CD14-positive monocyte (primary cell): ENCODE results near the gene RCOR1. TPM values are rescaled to one million over a fixed set of nuclear protein-coding genes. Genes with fewer than 3 reads are reported as not detected.
A peak's percentile ranks its signal among the peaks of the same experiment; 100 is the strongest.

Experiments used
- DNase-seq, 3 donors: peaks; one replicate each; pipeline ENCODE4 v3.0.0-alpha.2; 2011 to 2022
- H2AFZ ChIP-seq: 2 replicates; pipeline ENCODE4 v1.6.0; 2012; ENCODE audit warnings: mild to moderate bottlenecking, low read depth, low read length, inconsistent platforms; ENCODE audit not compliant: insufficient read depth, poor library complexity, severe bottlenecking
- H3K27ac ChIP-seq, 2 donors: 1 replicate in 1 of 2; 2 replicates in 1 of 2; pipeline ENCODE4 v1.5.1; 2012 to 2013; ENCODE audit warnings: low read length in 2 of 2, control low read depth in 1 of 2, inconsistent platforms in 1 of 2, low read depth in 1 of 2, mild to moderate bottlenecking in 1 of 2
- H3K27me3 ChIP-seq, 2 donors: one replicate each; pipeline versions ENCODE4 v1.6.0 to v1.6.1; 2011 to 2013; ENCODE audit warnings: low read length in 2 of 2; ENCODE audit not compliant: control insufficient read depth in 2 of 2, insufficient read depth in 2 of 2
- H3K36me3 ChIP-seq, 2 donors: replicated peaks in 1 of 2; 1 replicate in 1 of 2; 2 replicates in 1 of 2; pipeline versions ENCODE4 v1.5.1 to v1.6.1; 2012 to 2013; ENCODE audit warnings: low read length in 2 of 2, control low read depth in 1 of 2, inconsistent platforms in 1 of 2, mild to moderate bottlenecking in 1 of 2; ENCODE audit not compliant: insufficient read depth in 2 of 2, control insufficient read depth in 1 of 2
- H3K4me1 ChIP-seq, 2 donors: 1 replicate in 1 of 2; 2 replicates in 1 of 2; pipeline versions ENCODE4 v1.5.1 to v1.6.1; 2012 to 2013; ENCODE audit warnings: low read length in 2 of 2, control low read depth in 1 of 2, inconsistent platforms in 1 of 2, mild to moderate bottlenecking in 1 of 2, moderate library complexity in 1 of 2; ENCODE audit not compliant: insufficient read depth in 2 of 2, control insufficient read depth in 1 of 2
- H3K4me2 ChIP-seq: replicated peaks from 2 replicates; pipeline ENCODE3; 2012; ENCODE audit warnings: low read length, moderate library complexity, mild to moderate bottlenecking; ENCODE audit not compliant: poor library complexity, severe bottlenecking; ENCODE audit errors: extremely low read depth
- H3K4me3 ChIP-seq, 3 experiments: fragments of 200-600 bp in 1 of 3; sonication (generic) in 1 of 3; replicated peaks in 1 of 3; 1 replicate in 2 of 3; 2 replicates in 1 of 3; pipeline ENCODE4 v1.5.1; 2011 to 2013; ENCODE audit warnings: low read length in 3 of 3, mild to moderate bottlenecking in 3 of 3, control low read depth in 2 of 3, low read depth in 2 of 3, inconsistent platforms in 1 of 3, moderate library complexity in 1 of 3
- H3K79me2 ChIP-seq: 2 replicates; pipeline ENCODE4 v1.6.0; 2012; ENCODE audit warnings: mild to moderate bottlenecking, control low read depth, inconsistent platforms, low read length, moderate library complexity; ENCODE audit not compliant: insufficient read depth
- H3K9ac ChIP-seq: 2 replicates; pipeline ENCODE4 v1.6.0; 2017; ENCODE audit warnings: low read length, mild to moderate bottlenecking; ENCODE audit not compliant: insufficient read depth, poor library complexity, severe bottlenecking
- H3K9me3 ChIP-seq, 2 donors: replicated peaks in 1 of 2; 1 replicate in 1 of 2; 2 replicates in 1 of 2; pipeline versions ENCODE4 v1.5.1 to v1.6.1; 2012 to 2013; ENCODE audit warnings: low read length in 2 of 2, control low read depth in 1 of 2; ENCODE audit not compliant: control insufficient read depth in 1 of 2, insufficient read depth in 1 of 2
- H4K20me1 ChIP-seq: 2 replicates; pipeline ENCODE4 v1.6.0; 2012; ENCODE audit warnings: mild to moderate bottlenecking, low read length, control low read depth, moderate library complexity; ENCODE audit not compliant: insufficient read depth
- H3K27ac Mint-ChIP-seq, 7 donors: one replicate each; pipeline ENCODE4 v1.8.0; 2020; ENCODE audit warnings: mild to moderate bottlenecking in 7 of 7, mixed read lengths in 7 of 7, moderate library complexity in 6 of 7, inconsistent platforms in 2 of 7
- H3K27me3 Mint-ChIP-seq, 3 donors: one replicate each; pipeline ENCODE4 v1.8.0; 2021 to 2022; ENCODE audit warnings: low read depth in 3 of 3, mild to moderate bottlenecking in 3 of 3, mixed read lengths in 3 of 3, moderate library complexity in 3 of 3, inconsistent platforms in 1 of 3
- H3K36me3 Mint-ChIP-seq, 2 donors: one replicate each; pipeline ENCODE4 v1.8.0; 2020; ENCODE audit warnings: mixed read lengths in 2 of 2, inconsistent platforms in 1 of 2, mild to moderate bottlenecking in 1 of 2
- H3K4me1 Mint-ChIP-seq: one replicate; pipeline ENCODE4 v1.8.0; 2020; ENCODE audit warnings: mild to moderate bottlenecking, mixed read lengths
- H3K4me3 Mint-ChIP-seq, 2 donors: one replicate each; pipeline ENCODE4 v1.8.0; 2020; ENCODE audit warnings: mild to moderate bottlenecking in 2 of 2, mixed read lengths in 2 of 2, moderate library complexity in 1 of 2
- H3K9me3 Mint-ChIP-seq, 7 donors: one replicate each; pipeline ENCODE4 v1.8.0; 2020 to 2022; ENCODE audit warnings: mixed read lengths in 7 of 7, mild to moderate bottlenecking in 6 of 7, moderate library complexity in 6 of 7, inconsistent platforms in 2 of 7
- WGBS: methylation state at CpG from one replicate; pipeline ENCODE4 v1.1.5; 2013; ENCODE audit warnings: missing lambda C conversion rate; ENCODE audit not compliant: insufficient coverage; 5-methylcytosine and 5-hydroxymethylcytosine counted together
- intact Hi-C, 2 donors: fragments of 100-400 bp; cut with micrococcal nuclease; formaldehyde crosslinking; loops; one replicate each; pipeline versions ENCODE4 v1.15.0 to v1.15.1; 2023
- polyA plus RNA-seq, 3 donors: library from polyadenylated mRNA; depleted of rRNA in 1 of 3; unstranded in 2 of 3; stranded (reverse) in 1 of 3; fragments of 300-500 nt in 2 of 3; fragments of >200 nt in 1 of 3; fragmentation: Illumina TruSeq in 2 of 3; gene quantifications; 1 replicate in 2 of 3; 2 replicates in 1 of 3; pipeline ENCODE4 v1.2.3, GENCODE V29; 2012 to 2021
- TF ChIP-seq, protein P1 (sequence below): fragments of 200-600 bp; IDR thresholded peaks from one replicate; pipeline ENCODE4 v1.8.0; 2022; ENCODE audit warnings: antibody characterized with exemption, mild to moderate bottlenecking

RCOR1 gene
- polyA plus RNA-seq, 3 donors, result 2.1 to 36.6 (median 2.3) TPM

DNA sequence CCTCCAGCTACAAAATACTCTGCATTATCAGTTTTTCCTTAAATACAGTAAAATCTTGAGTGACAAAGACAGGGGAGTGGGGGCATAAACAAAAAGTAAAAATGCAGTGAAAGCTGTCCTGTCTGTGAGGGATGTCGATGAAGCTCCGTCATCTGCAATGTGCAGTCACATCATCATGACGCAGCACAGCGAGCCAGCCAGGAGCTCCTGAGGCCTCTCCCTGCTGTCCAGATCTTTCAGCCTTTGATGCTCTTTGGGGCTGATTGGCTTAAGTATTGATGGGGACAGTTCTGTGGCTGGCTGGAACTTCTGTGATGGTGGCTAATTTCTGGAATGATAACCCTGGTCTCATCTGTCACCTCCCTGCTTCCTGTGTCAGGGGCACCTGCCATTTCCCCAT is 130.2 kb downstream of the RCOR1 start:
- peaks cover 98% of the 10 kb centered on the region for H4K20me1 ChIP-seq
- H3K27ac ChIP-seq, result no peak overlapping the region
- TF ChIP-seq, protein P1, sequence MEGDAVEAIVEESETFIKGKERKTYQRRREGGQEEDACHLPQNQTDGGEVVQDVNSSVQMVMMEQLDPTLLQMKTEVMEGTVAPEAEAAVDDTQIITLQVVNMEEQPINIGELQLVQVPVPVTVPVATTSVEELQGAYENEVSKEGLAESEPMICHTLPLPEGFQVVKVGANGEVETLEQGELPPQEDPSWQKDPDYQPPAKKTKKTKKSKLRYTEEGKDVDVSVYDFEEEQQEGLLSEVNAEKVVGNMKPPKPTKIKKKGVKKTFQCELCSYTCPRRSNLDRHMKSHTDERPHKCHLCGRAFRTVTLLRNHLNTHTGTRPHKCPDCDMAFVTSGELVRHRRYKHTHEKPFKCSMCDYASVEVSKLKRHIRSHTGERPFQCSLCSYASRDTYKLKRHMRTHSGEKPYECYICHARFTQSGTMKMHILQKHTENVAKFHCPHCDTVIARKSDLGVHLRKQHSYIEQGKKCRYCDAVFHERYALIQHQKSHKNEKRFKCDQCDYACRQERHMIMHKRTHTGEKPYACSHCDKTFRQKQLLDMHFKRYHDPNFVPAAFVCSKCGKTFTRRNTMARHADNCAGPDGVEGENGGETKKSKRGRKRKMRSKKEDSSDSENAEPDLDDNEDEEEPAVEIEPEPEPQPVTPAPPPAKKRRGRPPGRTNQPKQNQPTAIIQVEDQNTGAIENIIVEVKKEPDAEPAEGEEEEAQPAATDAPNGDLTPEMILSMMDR, result no peak
- no peaks in the 10 kb centered on the region for H3K9me3 Mint-ChIP-seq
- peaks cover 17% of the 10 kb centered on the region for H3K79me2 ChIP-seq
- peak overlapping the region in 1 of 7 donors; percentile 81 for H3K27ac Mint-ChIP-seq
- no peaks in the 10 kb centered on the region for H3K4me1 ChIP-seq
- no peaks in the 10 kb centered on the region for H3K27me3 Mint-ChIP-seq
- peaks cover 97 to 99% of the 10 kb centered on the region in 2 donors for H3K36me3 ChIP-seq
- no peak overlapping the region for H3K4me3 Mint-ChIP-seq
- no peak overlapping the region for H3K4me3 ChIP-seq
- H2AFZ ChIP-seq, result no peak overlapping the region
- 95% methylated on average over 4 of the region's 4 CpGs for WGBS
- no peaks in the 10 kb centered on the region for H3K27me3 ChIP-seq
- DNase-seq, result no peak
- H3K4me1 Mint-ChIP-seq, result no peaks in the 10 kb centered on the region
- H3K9me3 ChIP-seq, result no peaks in the 10 kb centered on the region
- H3K9ac ChIP-seq, result no peak overlapping the region
- intact Hi-C loops, result no loop called here
- H3K4me2 ChIP-seq, result no peak overlapping the region
- H3K36me3 Mint-ChIP-seq, result peaks cover 92 to 100% of the 10 kb centered on the region in 2 donors

DNA sequence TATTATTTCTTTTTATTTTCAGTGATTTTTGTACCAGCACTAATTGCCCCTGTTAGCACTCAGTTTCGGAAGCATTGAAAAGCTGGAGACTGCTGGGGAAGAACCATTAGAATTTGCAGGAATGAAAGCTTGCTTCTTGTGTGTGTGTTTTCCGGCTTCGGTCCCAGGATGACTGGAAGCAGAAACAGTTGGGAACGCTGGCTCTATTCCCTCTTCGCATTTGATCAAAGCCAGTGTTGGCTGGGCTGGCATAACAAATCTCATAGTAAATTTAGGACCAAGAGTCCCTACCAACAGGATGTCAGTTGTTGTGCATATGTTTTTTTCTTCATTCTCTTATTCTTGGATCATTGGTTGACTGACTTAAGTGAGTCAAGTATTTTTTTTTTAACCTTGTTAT is 131.2 kb downstream of the RCOR1 start:
- peaks cover 93 to 100% of the 10 kb centered on the region in 2 donors for H3K36me3 Mint-ChIP-seq
- no peak overlapping the region for H3K27ac Mint-ChIP-seq
- WGBS, result 100% methylated on average over 3 of the region's 5 CpGs
- H3K4me3 Mint-ChIP-seq, result no peak overlapping the region
- peaks cover 98% of the 10 kb centered on the region for H4K20me1 ChIP-seq
- peaks cover 7% of the 10 kb centered on the region for H3K79me2 ChIP-seq
- H3K27me3 Mint-ChIP-seq, result no peaks in the 10 kb centered on the region
- H3K27me3 ChIP-seq, result no peaks in the 10 kb centered on the region
- H3K9ac ChIP-seq, result no peak overlapping the region
- H3K27ac ChIP-seq, result no peak overlapping the region
- H3K9me3 Mint-ChIP-seq, result no peaks in the 10 kb centered on the region
- intact Hi-C loops, result no loop called here
- H3K9me3 ChIP-seq, result no peaks in the 10 kb centered on the region
- TF ChIP-seq, protein P1, result no peak
- H3K4me1 Mint-ChIP-seq, result no peaks in the 10 kb centered on the region
- H3K36me3 ChIP-seq, result peaks cover 97 to 99% of the 10 kb centered on the region in 2 donors
- no peak overlapping the region for H3K4me2 ChIP-seq
- no peak for DNase-seq
- no peak overlapping the region for H2AFZ ChIP-seq
- H3K4me3 ChIP-seq, result no peak overlapping the region
- no peaks in the 10 kb centered on the region for H3K4me1 ChIP-seq
